ENCODE measurements around the gene CLCNKB. TPM values are rescaled to one million over a fixed set of nuclear protein-coding genes. Genes with fewer than 3 reads are reported as not detected.
"Not testable (repeated sequence)": the region's sequence is repeated elsewhere in the genome, so short reads cannot be mapped to it uniquely, and the experiment has no call there.

CLCNKB gene
- total RNA-seq, 1 donor from 2014 or later: 0.97 TPM

DNA sequence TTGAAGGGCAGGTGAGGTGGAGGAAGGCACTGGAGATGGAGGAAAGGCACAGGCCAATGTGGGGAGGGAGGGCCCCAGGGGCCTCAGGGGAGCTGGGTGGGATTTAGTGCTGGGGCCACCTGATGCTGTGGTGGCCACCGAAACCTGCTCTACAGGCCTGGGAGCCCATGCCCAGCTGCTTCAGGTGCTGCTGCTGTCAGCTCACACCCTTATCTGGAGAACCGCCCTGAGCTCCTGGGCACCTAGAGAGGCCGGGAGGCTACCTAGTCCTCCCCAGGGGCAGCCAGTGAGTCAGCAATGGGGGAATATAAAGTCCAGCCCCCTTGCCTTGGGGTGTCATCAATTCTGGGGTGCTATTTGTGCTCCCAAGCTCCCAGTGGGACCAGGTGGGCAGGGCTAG lies 17.7 kb downstream of the CLCNKB start:
- H3K36me3 ChIP-seq: no peaks in the 10 kb centered on the region
- no peaks in the 10 kb centered on the region for H3K27me3 ChIP-seq
- no peak for TF ChIP-seq EZH2 (IDR thresholded peaks at IDR 0.05)
- TF ChIP-seq EZH2phosphoT487 (IDR thresholded peaks at IDR 0.05): no peak
- TF ChIP-seq, protein P1, sequence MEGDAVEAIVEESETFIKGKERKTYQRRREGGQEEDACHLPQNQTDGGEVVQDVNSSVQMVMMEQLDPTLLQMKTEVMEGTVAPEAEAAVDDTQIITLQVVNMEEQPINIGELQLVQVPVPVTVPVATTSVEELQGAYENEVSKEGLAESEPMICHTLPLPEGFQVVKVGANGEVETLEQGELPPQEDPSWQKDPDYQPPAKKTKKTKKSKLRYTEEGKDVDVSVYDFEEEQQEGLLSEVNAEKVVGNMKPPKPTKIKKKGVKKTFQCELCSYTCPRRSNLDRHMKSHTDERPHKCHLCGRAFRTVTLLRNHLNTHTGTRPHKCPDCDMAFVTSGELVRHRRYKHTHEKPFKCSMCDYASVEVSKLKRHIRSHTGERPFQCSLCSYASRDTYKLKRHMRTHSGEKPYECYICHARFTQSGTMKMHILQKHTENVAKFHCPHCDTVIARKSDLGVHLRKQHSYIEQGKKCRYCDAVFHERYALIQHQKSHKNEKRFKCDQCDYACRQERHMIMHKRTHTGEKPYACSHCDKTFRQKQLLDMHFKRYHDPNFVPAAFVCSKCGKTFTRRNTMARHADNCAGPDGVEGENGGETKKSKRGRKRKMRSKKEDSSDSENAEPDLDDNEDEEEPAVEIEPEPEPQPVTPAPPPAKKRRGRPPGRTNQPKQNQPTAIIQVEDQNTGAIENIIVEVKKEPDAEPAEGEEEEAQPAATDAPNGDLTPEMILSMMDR (IDR thresholded peaks at IDR 0.05): no peak
- Mint-ChIP-seq H3K36me3 (no peaks in the 10 kb centered on the region), H3K4me3 (no peak overlapping the region), H3K27ac (no peak overlapping the region), H3K4me1 (peaks cover 32% of the 10 kb centered on the region), H3K9me3 (no peaks in the 10 kb centered on the region), H3K27me3 (ENCODE audit: insufficient read depth, low read depth) (peaks cover 10% of the 10 kb centered on the region)
- no peak overlapping the region for H3K4me2 ChIP-seq
- H3F3A ChIP-seq (ENCODE audit: low read depth): no peaks in the 10 kb centered on the region
- H3K79me2 ChIP-seq (ENCODE audit: low read depth): no peaks in the 10 kb centered on the region
- no peak overlapping the region for H3K4me3 ChIP-seq
- no peak overlapping the region for H3K27ac ChIP-seq
- no peak overlapping the region for H3K9ac ChIP-seq
- no peak overlapping the region for H2AFZ ChIP-seq (replicated peaks)
- no peaks in the 10 kb centered on the region for H3K9me3 ChIP-seq (ENCODE audit: low read depth)
- peaks cover 15% of the 10 kb centered on the region for H3K4me1 ChIP-seq
- no peaks in the 10 kb centered on the region for H4K20me1 ChIP-seq (ENCODE audit: low read depth)
- no peak for DNase-seq (ENCODE audit: low spot score)

DNA sequence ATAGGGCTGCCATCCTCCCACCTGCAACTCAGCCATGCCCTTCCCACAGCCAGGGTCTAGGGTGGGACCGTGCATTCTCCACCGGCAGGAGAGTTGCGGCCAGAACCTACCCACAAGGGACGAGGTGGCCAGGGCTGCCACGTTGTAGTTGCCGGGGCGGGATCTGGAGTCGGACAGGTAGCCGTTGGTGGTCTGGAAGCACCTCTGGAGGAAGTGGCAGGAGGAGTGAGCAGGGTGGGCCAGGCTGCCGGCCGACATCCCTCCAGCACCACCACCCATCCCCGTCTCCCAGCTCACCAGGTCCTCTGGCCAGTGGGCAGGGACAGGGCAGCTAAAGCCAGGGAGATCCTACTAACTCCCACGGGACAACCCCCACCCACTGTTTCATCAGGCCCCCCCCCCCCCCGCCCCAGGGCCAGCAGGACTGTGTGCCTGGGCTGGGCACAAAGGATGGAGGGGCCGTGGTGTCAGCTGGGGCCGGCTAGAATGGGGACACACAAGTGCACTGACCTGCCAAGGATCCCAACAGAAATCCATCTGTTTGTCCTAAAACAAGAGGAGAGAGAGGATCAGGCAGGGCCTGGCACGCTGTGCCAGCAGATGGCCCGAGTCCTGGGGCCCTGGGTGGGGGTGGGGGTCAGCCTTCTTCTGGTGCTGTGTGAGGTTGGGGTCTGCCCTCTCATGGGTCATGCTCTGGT lies 18.6 kb downstream of the CLCNKB start:
- H3K27ac ChIP-seq; H3K36me3 ChIP-seq; H3K4me3 ChIP-seq; H3K36me3 Mint-ChIP-seq; H3K9ac ChIP-seq; H3F3A ChIP-seq (ENCODE audit: low read depth); H3K4me2 ChIP-seq; H3K9me3 ChIP-seq (ENCODE audit: low read depth); H4K20me1 ChIP-seq (ENCODE audit: low read depth); H3K4me3 Mint-ChIP-seq; H3K27me3 ChIP-seq; H3K79me2 ChIP-seq (ENCODE audit: low read depth); DNase-seq (ENCODE audit: low spot score); H3K9me3 Mint-ChIP-seq; H2AFZ ChIP-seq (replicated peaks): not testable (repeated sequence)
- peak overlapping the region; percentile 43 for H3K27ac Mint-ChIP-seq
- H3K27me3 Mint-ChIP-seq (ENCODE audit: insufficient read depth, low read depth): peaks cover 10% of the 10 kb centered on the region
- peaks cover 16% of the 10 kb centered on the region for H3K4me1 ChIP-seq
- peaks cover 40% of the 10 kb centered on the region for H3K4me1 Mint-ChIP-seq

DNA sequence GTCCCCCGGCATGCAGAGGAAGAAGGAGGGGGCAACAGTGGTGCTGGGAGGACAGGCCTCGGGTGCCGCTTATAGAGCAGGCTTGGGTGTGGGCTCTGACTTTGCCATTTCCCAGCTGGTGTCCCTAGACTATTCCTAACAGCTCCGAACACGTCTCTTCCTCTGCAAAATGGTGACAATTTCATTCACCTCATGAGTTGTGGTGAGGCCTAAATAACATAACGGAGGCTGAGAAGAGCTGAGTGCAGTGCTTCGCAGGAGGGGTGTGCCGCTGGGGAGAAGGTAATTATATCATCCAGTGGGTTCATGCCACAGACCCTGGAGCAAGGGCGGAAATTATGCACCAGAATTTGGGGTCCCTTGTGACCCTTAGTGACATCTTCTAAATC lies 19.1 kb downstream of the CLCNKB start:
- peaks cover 22% of the 10 kb centered on the region for H3K4me1 ChIP-seq
- peaks cover 15% of the 10 kb centered on the region for H3K27me3 Mint-ChIP-seq (ENCODE audit: insufficient read depth, low read depth)
- H3F3A ChIP-seq (ENCODE audit: low read depth); H2AFZ ChIP-seq (replicated peaks); DNase-seq (ENCODE audit: low spot score); H3K4me2 ChIP-seq; H3K36me3 Mint-ChIP-seq; H3K9ac ChIP-seq; H3K9me3 Mint-ChIP-seq; H4K20me1 ChIP-seq (ENCODE audit: low read depth); H3K36me3 ChIP-seq; H3K4me3 Mint-ChIP-seq; H3K4me3 ChIP-seq; H3K27me3 ChIP-seq; H3K9me3 ChIP-seq (ENCODE audit: low read depth); H3K79me2 ChIP-seq (ENCODE audit: low read depth); H3K27ac ChIP-seq: not testable (repeated sequence)
- H3K27ac Mint-ChIP-seq: peak overlapping the region; percentile 43
- peaks cover 45% of the 10 kb centered on the region for H3K4me1 Mint-ChIP-seq

DNA sequence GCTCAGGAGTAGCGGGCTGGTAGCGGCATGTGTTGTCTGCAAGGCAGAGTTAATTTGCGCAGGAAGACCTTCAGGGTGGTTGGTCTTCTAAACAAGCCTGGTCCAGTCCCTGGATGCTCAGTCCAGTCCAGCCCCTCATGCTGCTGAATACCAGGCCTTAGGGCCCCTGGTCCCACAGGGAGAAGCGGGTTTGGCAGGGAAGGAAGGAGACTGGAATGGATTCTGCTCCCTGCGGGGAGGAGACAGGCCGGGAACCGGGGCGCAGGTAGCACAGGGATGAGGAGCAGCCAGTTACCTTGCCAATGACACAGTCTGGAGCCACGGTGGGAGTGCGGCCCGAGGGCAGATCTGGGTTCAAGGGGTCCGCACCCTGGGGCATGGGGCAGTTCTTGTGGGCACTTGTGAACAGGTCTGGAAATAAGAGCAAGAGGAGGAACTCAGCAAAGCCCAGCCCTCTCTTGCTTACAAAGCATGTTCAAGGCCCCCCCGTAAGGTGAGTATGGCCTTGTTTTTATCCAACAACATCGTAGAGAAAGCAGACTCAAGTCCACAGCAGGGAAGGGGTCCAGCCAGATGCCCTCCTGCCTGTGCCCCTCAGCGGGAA lies 19.7 kb downstream of the CLCNKB start:
- Mint-ChIP-seq H3K36me3 (no peaks in the 10 kb centered on the region), H3K4me3 (no peak overlapping the region), H3K9me3 (no peaks in the 10 kb centered on the region), H3K4me1 (peaks cover 51% of the 10 kb centered on the region), H3K27ac (peak overlapping the region; percentile 80), H3K27me3 (ENCODE audit: insufficient read depth, low read depth) (peaks cover 16% of the 10 kb centered on the region)
- no peak overlapping the region for H3K4me3 ChIP-seq
- H2AFZ ChIP-seq (replicated peaks): no peak overlapping the region
- H3K9me3 ChIP-seq (ENCODE audit: low read depth): no peaks in the 10 kb centered on the region
- peaks cover 3% of the 10 kb centered on the region for H3F3A ChIP-seq (ENCODE audit: low read depth)
- TF ChIP-seq EZH2 (IDR thresholded peaks at IDR 0.05) (no peak), EZH2phosphoT487 (IDR thresholded peaks at IDR 0.05) (no peak)
- TF ChIP-seq, protein P1 (IDR thresholded peaks at IDR 0.05): no peak
- H3K27me3 ChIP-seq: no peaks in the 10 kb centered on the region
- no peak overlapping the region for H3K4me2 ChIP-seq
- no peaks in the 10 kb centered on the region for H3K79me2 ChIP-seq (ENCODE audit: low read depth)
- H3K27ac ChIP-seq: no peak overlapping the region
- H4K20me1 ChIP-seq (ENCODE audit: low read depth): no peaks in the 10 kb centered on the region
- no peak overlapping the region for H3K9ac ChIP-seq
- H3K36me3 ChIP-seq: no peaks in the 10 kb centered on the region
- no peak for DNase-seq (ENCODE audit: low spot score)
- peaks cover 28% of the 10 kb centered on the region for H3K4me1 ChIP-seq
